GM18526 (cell line): ENCODE data around the gene PSMB8.

Experiments
- POLR2A ChIP-seq: IDR thresholded peaks from 3 replicates; pipeline ENCODE4 v1.6.1; 2011; ENCODE audit not compliant: insufficient read length; ENCODE audit errors: extremely low read depth

The PSMB8 gene

DNA sequence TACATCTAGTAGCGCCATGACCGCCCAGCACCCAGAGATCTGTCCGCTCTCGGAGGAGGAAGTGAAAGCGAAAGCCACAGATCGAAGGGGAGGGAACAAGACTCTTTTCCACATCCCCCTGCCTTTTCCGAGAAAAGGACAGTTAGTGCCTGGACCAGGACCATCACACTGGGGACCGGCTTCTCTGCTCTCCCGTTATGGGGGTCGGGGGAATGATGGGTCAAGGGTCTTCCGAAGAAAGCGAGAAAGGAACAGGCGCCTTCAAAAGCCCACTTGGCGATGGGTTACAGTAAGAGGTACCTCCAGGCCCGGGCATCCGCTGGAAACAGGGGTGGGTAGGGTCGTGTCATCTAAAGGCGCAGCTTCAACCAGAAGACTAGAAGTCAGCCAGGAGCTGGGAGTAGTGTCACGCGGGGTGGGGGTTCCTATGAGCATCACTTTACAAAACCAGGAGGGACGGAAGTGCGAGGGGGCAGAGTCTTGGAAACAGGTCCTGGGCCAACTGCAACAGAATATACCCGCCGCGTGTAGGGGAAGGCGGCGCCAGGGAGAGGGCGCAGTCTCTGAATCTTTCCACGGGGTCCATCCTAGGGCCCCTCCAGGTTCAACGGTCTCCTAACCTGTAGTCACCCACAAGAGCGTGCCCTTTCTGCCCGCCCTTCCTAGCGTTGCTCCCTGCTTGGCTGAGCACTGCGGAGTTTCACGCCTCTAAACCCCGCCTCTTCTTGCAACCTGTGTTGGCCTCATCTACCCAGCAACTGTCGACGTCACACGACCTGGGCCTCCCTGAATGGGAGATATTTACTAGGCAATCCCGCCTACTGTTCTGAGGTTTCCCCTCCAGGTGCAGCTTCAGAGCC lies at the start of gene PSMB8:
TSS of gene PSMB8 (minus strand) at position 69 of the 860 bp plus-strand sequence. CDS start at position 18, 51 bp downstream.
- TF ChIP-seq POLR2A: peak; percentile 85

DNA sequence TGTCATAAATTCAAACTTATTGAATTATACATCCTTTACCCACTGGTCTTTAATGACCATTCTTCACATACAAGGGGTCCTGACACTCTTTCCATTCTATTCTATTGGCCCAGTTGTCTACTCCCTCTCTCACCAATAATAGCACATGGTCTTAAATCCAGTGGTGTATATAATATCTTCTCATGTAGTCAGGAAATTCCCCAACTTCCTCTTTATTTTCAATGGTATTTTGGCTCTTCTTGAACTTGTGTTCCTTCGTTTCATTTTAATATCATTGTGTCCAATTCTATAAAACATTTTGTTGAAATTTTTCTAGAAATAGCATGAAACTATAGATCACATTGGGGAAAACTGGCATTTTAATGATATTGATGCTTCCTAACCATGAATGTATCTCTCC lies 47.0 kb upstream of the PSMB8 start:
- TF ChIP-seq POLR2A: no peak

DNA sequence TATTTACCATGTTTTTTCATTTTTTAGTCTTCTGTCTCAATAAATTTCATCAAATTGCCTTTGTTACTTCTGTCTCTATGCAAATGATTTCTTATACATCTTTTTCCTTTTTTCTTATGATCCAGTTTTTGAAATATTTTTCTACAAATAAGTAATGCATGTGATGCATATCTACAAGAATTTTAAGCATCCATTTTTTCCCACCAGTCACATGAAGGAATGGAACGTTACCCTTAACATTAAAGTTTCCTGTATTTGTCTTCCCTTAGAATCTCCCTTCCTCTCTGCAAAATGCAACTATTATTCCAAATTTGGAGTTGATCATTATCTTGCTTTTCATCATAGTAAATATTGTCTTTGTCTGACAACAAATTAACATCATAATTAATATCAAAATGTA lies 45.7 kb upstream of the PSMB8 start:
- TF ChIP-seq POLR2A: no peak

DNA sequence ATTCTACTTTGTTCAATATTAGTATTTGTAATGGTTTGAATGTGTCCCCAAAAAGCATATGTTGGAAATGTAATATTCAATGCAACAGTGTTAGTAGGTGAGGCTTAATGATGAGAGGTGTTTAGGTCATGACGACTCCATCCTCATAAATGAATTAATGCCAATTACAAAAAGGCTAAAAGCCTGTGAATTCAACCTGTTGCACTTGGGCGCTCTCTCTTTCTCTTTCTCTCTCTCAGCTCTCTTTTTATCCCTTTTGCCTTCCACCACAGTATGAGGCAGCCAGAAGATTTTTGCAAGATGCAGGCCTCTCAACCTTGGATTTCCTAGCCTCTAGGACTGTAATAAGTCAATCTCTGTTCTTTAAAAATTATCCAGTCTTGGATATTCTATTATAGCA lies 44.7 kb upstream of the PSMB8 start:
- TF ChIP-seq POLR2A: no peak

- TF ChIP-seq POLR2A: no peak
These were observed 43.8 kb upstream of the PSMB8 start for GRCh38 chr6:32887616-32888015.

DNA sequence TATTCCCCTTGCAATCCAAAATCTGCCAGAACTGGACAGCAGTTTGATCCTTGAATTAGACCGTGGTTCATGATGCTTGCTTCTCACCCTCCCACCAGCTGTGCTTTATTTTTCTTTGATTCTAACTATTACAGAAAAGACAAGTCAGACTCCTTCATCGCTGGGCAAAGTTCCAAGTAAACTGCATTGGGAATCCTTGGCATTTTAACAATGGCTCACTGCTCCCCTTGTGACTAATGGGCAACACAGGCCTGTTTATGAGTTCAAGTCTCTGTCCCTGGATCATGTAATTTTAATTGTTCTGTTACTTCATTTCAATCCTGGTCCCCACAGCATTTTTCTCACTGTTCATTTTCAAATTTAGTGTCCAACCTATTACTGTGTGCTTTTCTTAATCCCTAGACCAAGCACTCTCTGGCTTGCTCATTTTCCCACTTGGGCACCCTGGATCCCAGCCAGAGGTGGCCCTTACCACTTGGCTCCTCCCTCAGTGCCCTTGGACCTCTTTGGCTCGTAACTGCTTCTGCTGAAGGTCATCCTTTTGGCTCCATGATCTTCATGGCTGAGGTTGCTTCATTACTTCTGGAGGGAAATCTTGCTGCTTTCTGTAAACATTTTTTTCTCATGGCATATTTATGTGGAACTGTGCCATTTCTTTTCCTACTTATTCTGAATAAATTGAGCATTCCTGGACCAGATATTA lies 43.0 kb upstream of the PSMB8 start:
- TF ChIP-seq POLR2A: no peak

DNA sequence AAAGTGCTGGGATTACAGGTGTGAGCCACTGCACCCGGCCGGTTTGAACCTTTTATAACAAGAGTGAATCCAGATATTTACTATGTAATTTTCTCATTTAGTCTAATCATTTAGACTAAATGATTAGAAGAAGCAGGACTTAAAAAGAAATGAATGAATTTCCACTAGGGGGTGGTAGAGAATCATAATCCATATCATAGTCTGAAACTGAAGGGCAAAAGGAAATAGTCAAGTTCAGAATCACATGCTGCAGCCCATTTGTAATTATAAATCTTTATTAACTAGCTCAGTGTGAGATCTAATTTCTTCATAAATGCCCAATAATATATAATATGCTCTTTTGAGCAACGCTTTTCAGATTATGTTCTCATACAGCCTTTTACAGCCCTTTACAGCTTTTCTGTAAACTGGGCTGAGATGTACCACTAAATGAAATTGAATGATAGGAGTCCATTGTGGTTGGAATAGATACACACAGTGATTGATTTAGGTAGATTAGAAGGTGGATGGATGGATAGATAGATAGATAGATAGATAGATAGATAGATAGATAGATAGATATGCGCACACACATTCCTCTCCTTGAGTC lies 41.9 kb upstream of the PSMB8 start:
- no peak for TF ChIP-seq POLR2A

GRCh38 chr6:32883789-32884188 lies 39.9 kb upstream of the PSMB8 start:
- TF ChIP-seq POLR2A: no peak

DNA sequence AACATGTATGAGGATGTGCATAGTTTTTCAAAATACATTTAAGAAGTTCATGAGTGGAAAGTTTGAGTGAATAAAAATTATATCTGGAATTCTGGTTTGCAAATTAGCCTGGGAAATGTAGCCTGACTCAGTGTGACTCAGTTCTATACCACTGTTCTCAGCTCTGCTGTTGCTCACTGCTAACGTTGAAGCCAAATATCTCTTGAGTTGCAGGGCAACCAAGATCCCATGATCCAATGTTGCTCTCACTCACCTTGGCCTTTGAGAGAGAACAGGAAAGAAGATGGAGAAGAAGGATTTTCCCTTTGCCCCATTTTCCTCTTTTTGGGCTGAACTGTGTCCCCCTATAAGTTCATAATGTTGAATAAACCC lies 39.0 kb upstream of the PSMB8 start:
- TF ChIP-seq POLR2A: no peak

GRCh38 chr6:32879691-32880090 lies 35.8 kb upstream of the PSMB8 start:
- no peak for TF ChIP-seq POLR2A

DNA sequence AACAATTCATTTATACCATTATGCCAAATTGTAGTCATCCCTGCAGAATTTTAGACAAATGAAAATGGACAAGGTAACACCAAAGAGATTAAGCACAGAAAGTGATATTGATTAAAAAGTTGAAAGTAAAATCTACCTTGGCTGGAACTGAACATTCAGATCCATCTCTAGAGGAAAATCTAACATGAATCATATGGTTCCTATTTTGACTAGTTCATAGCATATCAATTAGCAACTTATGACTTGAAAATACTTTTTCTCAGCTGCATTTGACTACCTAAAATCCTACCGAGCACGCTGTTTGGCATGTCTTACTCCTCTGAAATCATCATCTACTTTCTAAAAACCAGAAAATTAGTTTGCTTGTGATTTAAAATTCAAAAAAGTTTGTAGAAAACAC lies 32.8 kb upstream of the PSMB8 start:
- TF ChIP-seq POLR2A: no peak

- no peak for TF ChIP-seq POLR2A
These were observed 24.5 kb upstream of the PSMB8 start for GRCh38 chr6:32868257-32868788.

GRCh38 chr6:32867554-32868256 lies 23.9 kb upstream of the PSMB8 start:
- TF ChIP-seq POLR2A: no peak

- no peak for TF ChIP-seq POLR2A
These were observed 23.2 kb upstream of the PSMB8 start for GRCh38 chr6:32867022-32867477.

GRCh38 chr6:32865724-32866443 lies 22.0 kb upstream of the PSMB8 start:
- no peak for TF ChIP-seq POLR2A

- TF ChIP-seq POLR2A: no peak
These were observed 18.9 kb upstream of the PSMB8 start for GRCh38 chr6:32862725-32863124.
